Mesendoderm (in vitro differentiated cells): ENCODE data around the gene ANLN.
"Not testable (repeated sequence)": the region's sequence is repeated elsewhere in the genome, so short reads cannot be mapped to it uniquely, and the experiment has no call there.

Experiments used
- DNase-seq: peaks from one replicate; pipeline ENCODE4 v3.0.0; 2013
- H2AK5ac ChIP-seq: 2 replicates; pipeline ENCODE4 v1.6.1; 2013; ENCODE audit warnings: low read length, inconsistent platforms
- H2BK120ac ChIP-seq: 2 replicates; pipeline ENCODE4 v1.6.1; 2013; ENCODE audit warnings: low read depth, mild to moderate bottlenecking, low read length, moderate library complexity, mixed read lengths
- H2BK15ac ChIP-seq: replicated peaks from 2 replicates; pipeline ENCODE4 v1.6.1; 2013; ENCODE audit warnings: low read depth, mild to moderate bottlenecking, moderate library complexity
- H2BK5ac ChIP-seq: 2 replicates; pipeline ENCODE4 v1.6.1; 2013; ENCODE audit warnings: low read length, inconsistent platforms
- H3K18ac ChIP-seq: 2 replicates; pipeline ENCODE4 v1.6.1; 2013; ENCODE audit warnings: mild to moderate bottlenecking, low read length, mixed read lengths
- H3K23ac ChIP-seq: one replicate; pipeline ENCODE4 v1.6.1; 2013; ENCODE audit warnings: low read length
- H3K27ac ChIP-seq: 2 replicates; pipeline ENCODE4 v1.5.1; 2013; ENCODE audit warnings: low read depth, mild to moderate bottlenecking, inconsistent platforms, low read length, moderate library complexity
- H3K27me3 ChIP-seq: 2 replicates; pipeline ENCODE4 v1.6.1; 2013; ENCODE audit warnings: low read length, control low read depth, mild to moderate bottlenecking, inconsistent platforms; ENCODE audit not compliant: insufficient read depth, poor library complexity
- H3K36me3 ChIP-seq: 2 replicates; pipeline ENCODE4 v1.6.1; 2013; ENCODE audit warnings: low read length, inconsistent platforms; ENCODE audit not compliant: control insufficient read depth, insufficient read depth
- H3K4ac ChIP-seq: one replicate; pipeline ENCODE4 v1.6.1; 2013; ENCODE audit warnings: low read depth, mild to moderate bottlenecking, low read length, moderate library complexity
- H3K4me1 ChIP-seq: 2 replicates; pipeline ENCODE4 v1.6.1; 2013; ENCODE audit warnings: low read depth, low read length, inconsistent platforms; ENCODE audit not compliant: control insufficient read depth
- H3K4me2 ChIP-seq: 2 replicates; pipeline ENCODE4 v1.6.1; 2013; ENCODE audit warnings: low read length
- H3K4me3 ChIP-seq: 2 replicates; pipeline ENCODE4 v1.5.1; 2013; ENCODE audit warnings: mild to moderate bottlenecking, low read length
- H3K56ac ChIP-seq: one replicate; pipeline ENCODE4 v1.6.1; 2013; ENCODE audit warnings: low read length
- H3K79me1 ChIP-seq: 2 replicates; pipeline ENCODE4 v1.6.1; 2013; ENCODE audit warnings: low read length, inconsistent platforms
- H3K79me2 ChIP-seq: 2 replicates; pipeline ENCODE4 v1.6.1; 2013; ENCODE audit warnings: mild to moderate bottlenecking, low read length; ENCODE audit not compliant: control insufficient read depth, insufficient read depth
- H3K9ac ChIP-seq: 2 replicates; pipeline ENCODE4 v1.6.1; 2013; ENCODE audit warnings: low read length, inconsistent platforms
- H4K5ac ChIP-seq: one replicate; pipeline ENCODE4 v1.6.1; 2013; ENCODE audit warnings: low read length
- H4K8ac ChIP-seq: one replicate; pipeline ENCODE4 v1.6.1; 2013; ENCODE audit warnings: low read depth, mild to moderate bottlenecking, control low read depth, low read length, moderate library complexity
- WGBS: extraction: QIAGEN DNeasy Blood & Tissue Kit; methylation state at CpG from one replicate; pipeline ENCODE4 v1.1.7; 2013; ENCODE audit warnings: low lambda C conversion rate, missing lambda C conversion rate; ENCODE audit not compliant: insufficient coverage; ENCODE audit errors: extremely low coverage; 5-methylcytosine and 5-hydroxymethylcytosine counted together

ANLN gene

DNA sequence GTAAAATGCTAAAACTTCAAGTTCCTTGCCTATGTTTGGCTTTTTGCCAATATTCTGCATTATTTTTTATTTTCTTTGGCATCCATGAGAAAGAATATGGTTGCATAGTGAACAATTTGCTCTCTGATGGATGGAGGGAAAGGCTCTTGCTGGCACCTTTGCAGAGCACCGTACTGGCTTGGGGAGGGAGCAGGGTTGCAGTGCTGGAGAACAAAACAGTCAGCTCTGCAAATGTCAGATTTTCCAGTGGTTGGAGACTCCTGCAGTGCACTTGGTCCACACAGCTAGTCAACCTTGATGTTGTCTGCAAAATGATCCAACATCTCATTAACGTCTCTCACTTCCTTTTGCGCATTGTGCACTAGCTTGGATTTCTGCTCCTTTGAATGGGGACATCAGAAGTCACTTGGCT lies 100.8 kb downstream of the ANLN start:
- no peak for DNase-seq
- no CpG with 5 or more reads among the region's 3 CpGs for WGBS
- no peak overlapping the region for H3K56ac ChIP-seq

GRCh38 chr7:36491317-36491716 lies 101.7 kb downstream of the ANLN start:
- no peak overlapping the region for H3K4me3 ChIP-seq
- no peak overlapping the region for H2BK120ac ChIP-seq
- no peak overlapping the region for H4K8ac ChIP-seq
- no CpG with 5 or more reads among the region's 3 CpGs for WGBS
- no peak overlapping the region for H4K5ac ChIP-seq
- no peaks in the 10 kb centered on the region for H3K4me1 ChIP-seq
- no peaks in the 10 kb centered on the region for H3K36me3 ChIP-seq
- no peak overlapping the region for H3K23ac ChIP-seq
- no peak for DNase-seq
- no peak overlapping the region for H2BK15ac ChIP-seq
- no peaks in the 10 kb centered on the region for H3K79me1 ChIP-seq
- H3K18ac ChIP-seq: no peak overlapping the region
- H3K27ac ChIP-seq: no peak overlapping the region
- H2AK5ac ChIP-seq: no peak overlapping the region
- H3K4me2 ChIP-seq: no peak overlapping the region
- no peak overlapping the region for H3K4ac ChIP-seq
- no peaks in the 10 kb centered on the region for H3K27me3 ChIP-seq
- no peaks in the 10 kb centered on the region for H3K79me2 ChIP-seq
- H2BK5ac ChIP-seq: no peak overlapping the region
- H3K9ac ChIP-seq: no peak overlapping the region
- H3K56ac ChIP-seq: no peak overlapping the region

More for the DNA sequence above, 100.8 kb downstream of the ANLN start:
- Histone ChIP-seq H3K27me3 (no peaks in the 10 kb centered on the region), H3K4ac (no peak overlapping the region), H3K4me1 (no peaks in the 10 kb centered on the region), H2AK5ac (no peak overlapping the region), H2BK5ac (no peak overlapping the region), H3K4me3 (no peak overlapping the region), H3K27ac (no peak overlapping the region), H3K79me1 (no peaks in the 10 kb centered on the region), H2BK120ac (no peak overlapping the region), H3K36me3 (no peaks in the 10 kb centered on the region), H3K9ac (no peak overlapping the region), H3K4me2 (no peak overlapping the region), H3K23ac (no peak overlapping the region), H4K5ac (no peak overlapping the region), H4K8ac (no peak overlapping the region), H3K18ac (no peak overlapping the region), H3K79me2 (no peaks in the 10 kb centered on the region), H2BK15ac (no peak overlapping the region)

GRCh38 chr7:36496576-36496975 lies 106.9 kb downstream of the ANLN start:
- Histone ChIP-seq H3K56ac (no peak overlapping the region), H2BK5ac (no peak overlapping the region), H3K36me3 (no peaks in the 10 kb centered on the region), H3K18ac (no peak overlapping the region), H2BK15ac (no peak overlapping the region), H4K8ac (no peak overlapping the region), H3K9ac (no peak overlapping the region), H4K5ac (no peak overlapping the region), H3K79me2 (no peaks in the 10 kb centered on the region), H3K27ac (no peak overlapping the region), H3K79me1 (no peaks in the 10 kb centered on the region), H3K4me1 (no peaks in the 10 kb centered on the region), H3K23ac (no peak overlapping the region), H2AK5ac (no peak overlapping the region), H2BK120ac (no peak overlapping the region), H3K27me3 (no peaks in the 10 kb centered on the region), H3K4ac (no peak overlapping the region), H3K4me2 (no peak overlapping the region), H3K4me3 (no peak overlapping the region)
- no CpG with 5 or more reads among the region's 6 CpGs for WGBS
- DNase-seq: no peak

DNA sequence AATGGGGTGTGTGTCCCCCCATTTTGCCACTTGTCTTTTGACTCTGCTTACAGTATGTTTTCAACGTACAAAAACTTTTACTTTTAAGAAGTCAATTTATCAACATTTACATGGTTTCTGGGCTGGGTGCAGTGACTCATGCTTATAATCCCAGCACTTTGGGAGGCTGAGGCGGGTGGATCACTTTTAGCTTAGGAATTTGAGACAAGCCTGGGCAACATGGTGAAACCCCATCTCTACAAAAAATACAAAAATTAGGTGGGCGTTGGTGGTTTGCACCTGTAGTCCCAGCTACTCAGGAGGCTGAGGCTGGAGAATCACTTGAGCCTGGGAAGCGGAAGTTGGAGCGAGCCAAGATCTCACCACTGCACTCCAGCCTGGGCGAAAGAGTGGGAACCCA lies 107.5 kb downstream of the ANLN start:
- DNase-seq: not testable (repeated sequence)

DNA sequence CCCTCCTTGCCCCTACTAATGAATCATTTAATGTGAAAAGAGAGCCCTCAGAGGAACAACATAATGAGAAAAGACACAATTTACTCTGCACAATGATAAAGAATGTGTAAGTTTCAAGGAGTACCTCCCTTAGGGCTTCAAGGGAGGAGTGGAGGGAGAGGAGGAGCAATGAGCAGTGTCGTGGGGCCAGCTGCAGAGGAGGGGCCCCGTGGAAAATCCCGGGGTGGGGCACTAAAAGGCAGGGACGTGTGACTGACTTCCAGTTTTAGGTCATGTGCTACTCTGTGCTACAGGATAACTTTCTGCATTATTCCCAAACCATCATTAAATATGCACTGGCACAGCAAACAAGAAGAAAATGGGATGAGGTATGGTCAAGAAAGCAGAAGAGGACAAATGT lies 108.1 kb downstream of the ANLN start:
- H3K23ac ChIP-seq: no peak overlapping the region

More for the DNA sequence above, 107.5 kb downstream of the ANLN start:
- not testable (repeated sequence) for H3K36me3 ChIP-seq, H3K56ac ChIP-seq, H3K79me2 ChIP-seq, H2BK5ac ChIP-seq, H4K8ac ChIP-seq, H3K9ac ChIP-seq, H2BK15ac ChIP-seq, H3K4ac ChIP-seq, H3K18ac ChIP-seq, H3K23ac ChIP-seq, H3K4me1 ChIP-seq, H3K4me3 ChIP-seq, H3K27me3 ChIP-seq, H4K5ac ChIP-seq, H2AK5ac ChIP-seq, H3K4me2 ChIP-seq, H3K79me1 ChIP-seq, H3K27ac ChIP-seq, H2BK120ac ChIP-seq
- WGBS: no CpG with 5 or more reads among the region's 6 CpGs

More for the DNA sequence above, 108.1 kb downstream of the ANLN start:
- Histone ChIP-seq H3K4me3 (no peak overlapping the region), H3K9ac (no peak overlapping the region), H3K36me3 (no peaks in the 10 kb centered on the region), H3K27me3 (no peaks in the 10 kb centered on the region), H2BK5ac (no peak overlapping the region), H3K27ac (no peak overlapping the region), H2BK15ac (no peak overlapping the region), H3K4ac (no peak overlapping the region), H2BK120ac (no peak overlapping the region), H3K4me1 (no peaks in the 10 kb centered on the region), H4K8ac (no peak overlapping the region), H2AK5ac (no peak overlapping the region), H3K79me1 (no peaks in the 10 kb centered on the region), H3K18ac (no peak overlapping the region), H3K56ac (no peak overlapping the region), H3K4me2 (no peak overlapping the region), H3K79me2 (no peaks in the 10 kb centered on the region), H4K5ac (no peak overlapping the region)
- DNase-seq: no peak
- no CpG with 5 or more reads among the region's 4 CpGs for WGBS
